GM13977 (cell line): Measurements from ENCODE around the gene SEPTIN10.
"Not testable (repeated sequence)": the region's sequence is repeated elsewhere in the genome, so short reads cannot be mapped to it uniquely, and the experiment has no call there.

Experiments used
- DNase-seq: peaks from one replicate; pipeline ENCODE4 v3.0.0; 2012; ENCODE audit warnings: low spot score
- in situ Hi-C: fragments of 300-500 bp; cut with MboI; formaldehyde crosslinking; loops from one replicate; pipeline ENCODE4 v1.12.0; 2022; ENCODE audit warnings: low sequenced_read_pairs, low pct_unique_long_range_greater_than_20kb, mixed read lengths, inconsistent platforms; ENCODE audit not compliant: unreplicated experiment
- TF ChIP-seq, protein P1 (sequence below): IDR thresholded peaks from 2 replicates; pipeline ENCODE4 v1.5.1; 2012; ENCODE audit warnings: mild to moderate bottlenecking, control low read depth; ENCODE audit not compliant: insufficient read depth; ENCODE audit errors: extremely low read depth, missing control alignments

The SEPTIN10 gene

DNA sequence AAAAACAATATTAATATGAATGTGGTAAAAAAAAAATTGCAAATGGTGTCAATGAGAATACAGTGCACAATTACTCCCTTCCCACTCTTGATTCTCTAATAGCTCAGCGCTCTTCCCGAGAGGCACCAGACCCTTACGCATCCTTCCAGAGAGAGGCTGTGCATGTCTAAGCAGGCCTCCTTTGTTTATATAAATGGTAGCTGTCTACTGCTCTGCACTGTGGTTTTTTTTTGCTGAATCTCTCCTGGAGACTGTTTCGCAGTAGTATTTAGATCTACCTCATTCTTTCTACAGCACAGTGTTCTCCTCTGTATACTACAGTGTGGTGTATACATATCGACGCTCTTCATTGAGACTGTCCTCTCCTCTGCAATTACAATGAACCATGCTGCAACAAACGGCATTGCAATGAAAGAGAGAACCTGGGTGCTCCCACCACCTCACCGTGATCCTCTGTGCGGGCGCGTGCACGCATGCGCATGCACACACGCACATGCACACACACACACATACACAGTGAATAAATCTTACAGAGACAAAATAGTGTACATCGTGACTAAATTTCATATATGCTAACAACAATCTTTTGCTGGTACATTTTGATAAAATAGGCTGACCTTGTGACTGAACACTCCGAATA, 19.4 kb downstream of the SEPTIN10 start:
- TF ChIP-seq, protein P1, sequence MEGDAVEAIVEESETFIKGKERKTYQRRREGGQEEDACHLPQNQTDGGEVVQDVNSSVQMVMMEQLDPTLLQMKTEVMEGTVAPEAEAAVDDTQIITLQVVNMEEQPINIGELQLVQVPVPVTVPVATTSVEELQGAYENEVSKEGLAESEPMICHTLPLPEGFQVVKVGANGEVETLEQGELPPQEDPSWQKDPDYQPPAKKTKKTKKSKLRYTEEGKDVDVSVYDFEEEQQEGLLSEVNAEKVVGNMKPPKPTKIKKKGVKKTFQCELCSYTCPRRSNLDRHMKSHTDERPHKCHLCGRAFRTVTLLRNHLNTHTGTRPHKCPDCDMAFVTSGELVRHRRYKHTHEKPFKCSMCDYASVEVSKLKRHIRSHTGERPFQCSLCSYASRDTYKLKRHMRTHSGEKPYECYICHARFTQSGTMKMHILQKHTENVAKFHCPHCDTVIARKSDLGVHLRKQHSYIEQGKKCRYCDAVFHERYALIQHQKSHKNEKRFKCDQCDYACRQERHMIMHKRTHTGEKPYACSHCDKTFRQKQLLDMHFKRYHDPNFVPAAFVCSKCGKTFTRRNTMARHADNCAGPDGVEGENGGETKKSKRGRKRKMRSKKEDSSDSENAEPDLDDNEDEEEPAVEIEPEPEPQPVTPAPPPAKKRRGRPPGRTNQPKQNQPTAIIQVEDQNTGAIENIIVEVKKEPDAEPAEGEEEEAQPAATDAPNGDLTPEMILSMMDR: no peak
- in situ Hi-C loops: no loop called here
- no peak for DNase-seq

DNA sequence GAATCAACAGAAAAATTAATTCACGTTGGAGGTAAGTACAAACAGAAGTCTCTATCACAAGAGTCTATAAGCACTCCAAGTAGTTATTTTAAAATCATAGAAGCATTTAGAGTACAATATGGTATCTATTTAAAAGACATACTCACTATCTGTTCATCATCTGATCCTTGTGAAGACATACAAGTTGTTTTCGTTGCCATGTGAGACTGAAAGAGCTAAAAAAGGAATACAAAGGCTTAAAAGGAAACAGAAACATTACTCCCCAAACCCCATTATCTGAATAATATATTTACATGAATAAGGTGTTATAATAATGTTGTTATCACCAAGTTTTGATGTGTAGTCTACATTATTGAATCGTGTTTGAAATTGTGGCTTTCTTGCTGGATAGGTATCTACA, 20.9 kb downstream of the SEPTIN10 start:
- in situ Hi-C loops: no loop called here
- DNase-seq: no peak
- TF ChIP-seq, protein P1: no peak

DNA sequence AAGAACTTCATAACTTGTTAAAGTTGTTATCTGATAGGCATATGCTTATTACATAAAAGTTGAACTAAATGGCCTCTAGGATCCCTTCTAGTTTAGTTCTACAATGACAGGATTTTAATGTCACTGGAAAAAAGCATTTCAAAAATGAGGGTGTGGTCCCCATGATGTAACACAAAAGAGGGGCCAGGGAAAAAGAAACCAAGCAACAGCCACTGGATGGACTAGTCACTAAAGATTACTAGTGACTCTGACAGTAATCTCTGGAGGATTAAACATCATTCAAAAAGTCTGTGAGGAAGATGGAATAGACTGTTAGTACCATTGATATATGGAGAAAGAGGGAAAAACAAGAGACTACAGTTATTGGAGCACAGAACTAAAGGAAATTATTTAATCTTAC, 22.6 kb downstream of the SEPTIN10 start:
- DNase-seq: no peak
- TF ChIP-seq, protein P1: no peak
- in situ Hi-C loops: no loop called here

DNA sequence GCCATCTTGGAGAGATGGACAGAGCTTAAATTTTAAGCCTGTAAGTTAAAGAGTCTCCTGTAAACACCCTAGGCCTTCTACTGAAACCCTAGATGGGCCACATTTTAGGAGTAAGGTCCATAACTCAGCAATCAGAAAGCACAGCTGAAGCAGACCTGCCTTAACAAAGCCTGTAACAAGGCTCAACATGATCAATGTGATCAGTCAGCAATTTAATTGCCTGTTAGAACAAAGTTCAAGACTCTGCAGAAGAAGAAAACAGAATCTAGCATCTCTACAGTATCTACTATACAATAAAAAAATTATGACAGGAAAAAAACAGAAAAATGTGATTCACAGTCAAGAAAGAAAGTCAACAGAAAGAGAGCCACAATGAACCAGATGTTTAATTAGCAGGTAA, 27.1 kb downstream of the SEPTIN10 start:
- TF ChIP-seq, protein P1: no peak
- in situ Hi-C loops: no loop called here
- no peak for DNase-seq

DNA sequence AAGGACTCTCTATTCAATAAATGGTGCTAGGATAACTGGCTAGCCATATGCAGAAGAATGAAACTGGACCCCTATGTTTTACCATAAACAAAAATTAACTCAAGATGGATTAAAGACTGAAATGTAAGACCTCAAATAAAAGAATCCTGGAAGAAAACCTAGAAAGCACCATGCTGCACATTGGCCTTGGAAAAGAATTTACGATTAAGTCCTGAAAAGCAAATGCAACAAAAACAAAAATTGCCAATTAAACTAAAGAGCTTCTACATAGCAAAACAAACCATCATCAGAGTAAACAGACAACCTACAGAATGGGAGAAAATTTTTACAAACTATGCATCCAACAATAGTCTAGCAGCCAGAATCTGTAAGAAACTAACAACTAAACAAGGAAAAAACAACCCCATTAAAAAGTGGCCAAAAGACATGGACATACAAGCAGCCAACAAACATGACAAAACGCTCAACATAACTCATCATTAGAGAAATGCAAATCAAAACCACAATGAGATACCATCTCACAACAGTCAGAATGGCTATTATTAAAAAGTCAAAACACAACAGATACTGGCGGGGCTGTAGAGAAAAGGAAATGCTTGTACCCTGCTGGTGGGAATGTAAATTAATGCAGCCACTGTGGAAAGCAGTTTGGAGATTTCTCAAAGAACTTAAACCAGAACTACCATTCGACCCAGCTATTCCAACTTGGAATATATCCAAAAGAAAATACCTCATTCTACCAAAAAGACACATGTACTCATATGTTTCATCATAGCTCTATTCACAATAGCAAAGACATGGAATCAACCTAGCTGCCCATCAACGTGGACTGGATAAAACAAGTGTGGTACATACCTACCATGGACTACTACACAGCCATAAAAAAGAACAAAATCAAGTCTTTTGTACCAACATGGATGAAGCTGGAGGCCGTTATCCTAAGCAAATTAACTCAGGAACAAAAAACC, 30.6 kb downstream of the SEPTIN10 start:
- DNase-seq: no peak
- TF ChIP-seq, protein P1: no peak
- in situ Hi-C loops: no loop called here

DNA sequence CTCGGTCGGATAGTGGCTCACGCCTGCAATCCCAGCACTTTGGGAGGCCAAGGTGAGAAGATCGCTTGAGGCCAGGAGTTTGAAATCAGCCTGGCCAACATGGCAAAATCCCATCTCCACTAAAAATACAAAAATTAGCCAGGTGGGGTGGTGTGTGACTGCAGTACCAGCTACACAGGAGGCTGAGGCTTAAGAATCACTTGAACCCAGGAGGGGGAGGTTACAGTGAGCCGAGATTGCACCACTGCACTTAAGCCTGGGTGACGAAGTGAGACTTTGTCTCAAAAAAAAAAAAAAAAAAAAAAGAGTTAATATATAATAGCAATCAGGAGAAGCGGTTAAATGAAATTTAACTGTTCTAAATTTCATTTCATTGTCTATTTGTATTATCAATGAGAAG, 36.1 kb downstream of the SEPTIN10 start:
- in situ Hi-C loops, DNase-seq: not testable (repeated sequence)

DNA sequence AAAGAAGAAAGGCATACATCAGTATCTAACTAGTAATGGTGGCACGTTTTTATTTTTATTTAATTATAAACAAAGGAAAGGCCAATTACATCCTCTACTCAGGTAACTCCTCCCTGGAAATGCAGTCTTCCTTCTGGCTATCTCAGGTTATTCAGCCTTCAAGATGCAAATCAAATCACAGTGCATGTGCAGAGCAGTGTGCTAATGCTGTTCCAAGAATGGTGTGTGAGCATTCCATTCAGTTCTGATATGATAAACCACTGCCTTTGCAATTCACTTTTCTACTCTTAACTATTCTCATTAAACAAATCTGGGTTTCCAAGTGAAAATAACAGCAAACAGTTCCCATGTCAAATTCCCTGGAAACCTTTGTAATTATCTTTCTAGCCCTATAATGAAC, 38.4 kb downstream of the SEPTIN10 start:
- no peak for DNase-seq
- TF ChIP-seq, protein P1: no peak
- in situ Hi-C loops: no loop called here
